ENCODE data around the gene FAM117B. TPM values are rescaled to one million over a fixed set of nuclear protein-coding genes. Genes with fewer than 3 reads are reported as not detected.

Gene FAM117B
- total RNA-seq, 2 experiments from 2014 or later = 46.8 to 50.4 TPM

DNA sequence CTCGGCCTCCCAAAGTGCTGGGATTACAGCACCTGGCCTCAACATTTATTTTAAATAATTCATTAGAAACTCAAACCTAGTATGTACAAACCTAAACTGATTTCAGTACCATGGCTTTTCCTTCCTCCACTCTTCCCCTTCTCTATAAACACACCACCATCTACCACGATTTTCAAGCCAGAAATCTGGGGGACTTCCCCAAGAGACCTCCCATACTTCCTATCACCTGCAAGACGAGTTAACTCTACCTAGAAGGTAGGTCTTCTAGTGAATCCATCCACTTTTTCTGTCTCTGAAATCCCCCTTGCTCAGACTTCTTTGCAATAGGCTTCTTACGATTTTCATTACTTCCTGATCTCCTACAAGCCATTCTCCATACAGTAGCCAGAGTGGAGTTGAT lies 7.7 kb upstream of the FAM117B start:
- intact Hi-C loops (cut with DNase I, micrococcal nuclease) = no loop called here
- Histone ChIP-seq H3K4me3 (ENCODE audit: low read length) (no peak overlapping the region), H3K27me3 (ENCODE audit: control insufficient read depth in 1 of 2, insufficient read depth in 2 of 2, low read length in 2 of 2) (no peaks in the 10 kb centered on the region), H3K36me3 (ENCODE audit: insufficient read depth, low read length) (no peaks in the 10 kb centered on the region), H3K27ac (ENCODE audit: low read depth in 1 of 2, low read length in 2 of 2) (no peak overlapping the region), H3K4me1 (ENCODE audit: insufficient read depth, low read length) (peaks cover 12% of the 10 kb centered on the region), H3K9me3 (ENCODE audit: control insufficient read depth in 1 of 2, insufficient read depth in 1 of 2, low read length in 2 of 2) (no peaks in the 10 kb centered on the region)
- Mint-ChIP-seq H3K9me3 (no peaks in the 10 kb centered on the region), H3K4me1 (ENCODE audit: low read depth) (peaks cover 1% of the 10 kb centered on the region), H3K27me3 (no peaks in the 10 kb centered on the region), H3K36me3 (ENCODE audit: low read depth) (no peaks in the 10 kb centered on the region), H3K4me3 (no peak overlapping the region), H3K27ac (no peak overlapping the region)
- POLR2A ChIA-PET = interaction anchor here (1.0 to 1.5 kb wide), 3 partner anchors 12 to 160 kb away, joined by 3 to 4 read pairs (median 4); no protein-coding TSS in a partner anchor
- DNase-seq (no peak), ATAC-seq (ENCODE audit: poor library complexity) (no peak)
- CTCF ChIA-PET = no interaction called here
- TF ChIP-seq, protein P1, sequence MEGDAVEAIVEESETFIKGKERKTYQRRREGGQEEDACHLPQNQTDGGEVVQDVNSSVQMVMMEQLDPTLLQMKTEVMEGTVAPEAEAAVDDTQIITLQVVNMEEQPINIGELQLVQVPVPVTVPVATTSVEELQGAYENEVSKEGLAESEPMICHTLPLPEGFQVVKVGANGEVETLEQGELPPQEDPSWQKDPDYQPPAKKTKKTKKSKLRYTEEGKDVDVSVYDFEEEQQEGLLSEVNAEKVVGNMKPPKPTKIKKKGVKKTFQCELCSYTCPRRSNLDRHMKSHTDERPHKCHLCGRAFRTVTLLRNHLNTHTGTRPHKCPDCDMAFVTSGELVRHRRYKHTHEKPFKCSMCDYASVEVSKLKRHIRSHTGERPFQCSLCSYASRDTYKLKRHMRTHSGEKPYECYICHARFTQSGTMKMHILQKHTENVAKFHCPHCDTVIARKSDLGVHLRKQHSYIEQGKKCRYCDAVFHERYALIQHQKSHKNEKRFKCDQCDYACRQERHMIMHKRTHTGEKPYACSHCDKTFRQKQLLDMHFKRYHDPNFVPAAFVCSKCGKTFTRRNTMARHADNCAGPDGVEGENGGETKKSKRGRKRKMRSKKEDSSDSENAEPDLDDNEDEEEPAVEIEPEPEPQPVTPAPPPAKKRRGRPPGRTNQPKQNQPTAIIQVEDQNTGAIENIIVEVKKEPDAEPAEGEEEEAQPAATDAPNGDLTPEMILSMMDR (IDR thresholded peaks at IDR 0.05) = no peak

DNA sequence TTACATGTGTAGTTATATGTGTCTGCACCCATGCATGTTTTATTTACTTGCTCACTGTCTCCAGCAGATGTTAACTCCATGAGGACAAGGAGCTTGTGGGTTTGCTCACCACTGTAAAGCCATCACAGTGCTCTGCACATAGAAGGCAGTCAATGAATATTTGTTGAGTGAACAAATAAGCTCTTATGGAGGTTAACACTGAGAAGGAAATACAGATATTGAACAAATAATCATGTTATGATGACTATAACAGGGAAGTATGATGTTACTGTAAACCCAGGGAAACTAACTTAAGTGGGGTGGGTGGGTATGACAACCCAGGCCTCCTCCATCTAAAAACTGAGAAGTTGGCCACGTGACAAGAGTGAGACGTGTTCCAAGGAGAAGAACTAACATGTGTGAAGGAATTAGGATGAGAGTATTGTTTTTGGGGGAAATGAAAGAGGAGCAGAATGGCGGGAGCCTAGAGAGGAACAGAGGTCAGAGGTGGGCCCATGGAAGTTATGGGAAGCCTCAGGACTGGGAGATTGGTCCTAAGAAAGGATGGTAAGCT lies 6.0 kb upstream of the FAM117B start:
- Mint-ChIP-seq H3K36me3 (ENCODE audit: low read depth) (no peaks in the 10 kb centered on the region), H3K4me3 (no peak overlapping the region), H3K27ac (no peak overlapping the region), H3K9me3 (no peaks in the 10 kb centered on the region), H3K27me3 (no peaks in the 10 kb centered on the region), H3K4me1 (ENCODE audit: low read depth) (peaks cover 11% of the 10 kb centered on the region)
- ATAC-seq (ENCODE audit: poor library complexity) (no peak), DNase-seq (no peak)
- Histone ChIP-seq H3K27me3 (ENCODE audit: control insufficient read depth in 1 of 2, insufficient read depth in 2 of 2, low read length in 2 of 2) (no peaks in the 10 kb centered on the region), H3K27ac (ENCODE audit: low read depth in 1 of 2, low read length in 2 of 2) (no peak overlapping the region), H3K4me3 (ENCODE audit: low read length) (no peak overlapping the region), H3K4me1 (ENCODE audit: insufficient read depth, low read length) (peaks cover 17% of the 10 kb centered on the region), H3K36me3 (ENCODE audit: insufficient read depth, low read length) (no peaks in the 10 kb centered on the region), H3K9me3 (ENCODE audit: control insufficient read depth in 1 of 2, insufficient read depth in 1 of 2, low read length in 2 of 2) (no peaks in the 10 kb centered on the region)
- TF ChIP-seq, protein P1 (IDR thresholded peaks at IDR 0.05) = no peak
- POLR2A ChIA-PET = interaction anchor here (0.8 to 1.5 kb wide), 5 partner anchors 11 to 242 kb away, joined by 3 to 4 read pairs (median 3); no protein-coding TSS in a partner anchor
- CTCF ChIA-PET = no interaction called here
- intact Hi-C loops (cut with DNase I, micrococcal nuclease) = loop anchor here in 1 of 2 experiments (2.0 kb wide), 1 partner anchor 40 kb away; no protein-coding TSS in a partner anchor

DNA sequence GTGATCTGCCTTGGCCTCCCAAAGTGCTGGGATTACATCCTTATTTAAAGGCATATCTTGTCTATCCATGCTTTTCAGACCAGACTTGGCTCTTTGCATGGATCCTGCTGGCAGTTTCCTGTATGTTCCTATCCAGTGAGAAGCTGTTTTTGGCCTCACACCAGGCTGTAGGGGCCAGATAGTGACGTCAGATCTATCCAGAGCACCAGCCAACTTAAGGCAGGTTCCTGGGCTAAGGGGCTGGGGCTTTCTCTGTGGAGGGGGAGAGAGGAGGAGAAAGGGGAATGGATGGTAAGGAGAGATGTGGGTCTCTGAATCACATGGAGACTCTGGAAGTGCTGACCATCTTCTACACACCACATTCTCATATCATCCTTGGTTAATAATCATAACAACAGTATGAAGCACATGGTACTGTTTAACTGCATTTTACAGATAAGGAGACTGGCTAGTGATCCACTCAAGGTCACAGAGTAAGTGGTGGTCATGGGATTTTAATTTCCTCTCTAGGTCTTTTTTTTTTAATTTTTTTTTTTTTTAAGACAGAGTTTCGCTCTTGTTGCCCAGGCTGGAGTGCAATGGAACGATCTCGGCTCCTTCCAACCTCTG lies 2.0 kb upstream of the FAM117B start:
- no peaks in the 10 kb centered on the region for H3K9me3 ChIP-seq (ENCODE audit: control insufficient read depth in 1 of 2, insufficient read depth in 1 of 2, low read length in 2 of 2)
- Mint-ChIP-seq H3K27ac (peak overlapping the region; percentile 80), H3K4me3 (peak overlapping the region; percentile 44), H3K36me3 (ENCODE audit: low read depth) (peaks cover 20% of the 10 kb centered on the region), H3K9me3 (no peaks in the 10 kb centered on the region), H3K4me1 (ENCODE audit: low read depth) (peaks cover 36% of the 10 kb centered on the region), H3K27me3 (no peaks in the 10 kb centered on the region)
- H3K4me3 ChIP-seq (ENCODE audit: low read length) = no peak overlapping the region
- peaks cover 20% of the 10 kb centered on the region for H3K4me1 ChIP-seq (ENCODE audit: insufficient read depth, low read length)
- H3K36me3 ChIP-seq (ENCODE audit: insufficient read depth, low read length) = no peaks in the 10 kb centered on the region
- no peak overlapping the region for H3K27ac ChIP-seq (ENCODE audit: low read depth in 1 of 2, low read length in 2 of 2)
- ATAC-seq (ENCODE audit: poor library complexity) (no peak), DNase-seq (no peak)
- TF ChIP-seq, protein P1 (IDR thresholded peaks at IDR 0.05) = no peak
- CTCF ChIA-PET = interaction anchor here (0.7 kb wide), 1 partner anchor 325 kb away, joined by 3 read pairs; no protein-coding TSS in a partner anchor
- POLR2A ChIA-PET = interaction anchor here (1.2 to 5.4 kb wide), 7 partner anchors 11 to 129 kb away, joined by 3 to 38 read pairs (median 7); no protein-coding TSS in a partner anchor
- intact Hi-C loops (cut with DNase I, micrococcal nuclease) = loop anchor here (2.0 to 10.0 kb wide), 8 partner anchors 52 to 848 kb away; partner anchors contain the start of genes ALS2 (in 1 of the 2), BMPR2 (in 1 of the 2), CYP20A1 (in 1 of the 2) and FZD7 (in 1 of the 2)
- H3K27me3 ChIP-seq (ENCODE audit: control insufficient read depth in 1 of 2, insufficient read depth in 2 of 2, low read length in 2 of 2) = no peaks in the 10 kb centered on the region
